Measurements from ENCODE around the gene ZNF436. TPM values are rescaled to one million over a fixed set of nuclear protein-coding genes. Genes with fewer than 3 reads are reported as not detected.

Gene ZNF436
- polyA plus RNA-seq, 1 donor from 2014 or later = 27.1 TPM

- H3F3A ChIP-seq (ENCODE audit: insufficient read depth, low read length, poor library complexity, severe bottlenecking) = no peaks in the 10 kb centered on the region
These were observed 26.7 kb upstream of the ZNF436 start for GRCh38 chr1:23396380-23396779.

GRCh38 chr1:23395849-23396248, 26.2 kb upstream of the ZNF436 start:
- Histone ChIP-seq H4K20me1 (ENCODE audit: insufficient read depth) (no peaks in the 10 kb centered on the region), H3K9ac (ENCODE audit: low read length) (no peak overlapping the region), H3K9me2 (ENCODE audit: insufficient read depth, low read length) (no peaks in the 10 kb centered on the region), H3K36me3 (ENCODE audit: insufficient read depth, low read length) (no peaks in the 10 kb centered on the region), H3K4me3 (ENCODE audit: low read length) (no peak overlapping the region), H3K27me3 (ENCODE audit: insufficient read depth, low read depth, low read length) (no peaks in the 10 kb centered on the region), H3K4me2 (ENCODE audit: low read length) (no peak overlapping the region), H2AFZ (ENCODE audit: low read depth, low read length) (no peak overlapping the region), H3K9me3 (ENCODE audit: low read length) (no peaks in the 10 kb centered on the region), H3K27ac (ENCODE audit: low read length) (no peak overlapping the region), H3K79me2 (replicated peaks; ENCODE audit: insufficient read depth, low read length) (no peaks in the 10 kb centered on the region), H3F3A (ENCODE audit: insufficient read depth, low read length, poor library complexity, severe bottlenecking) (no peaks in the 10 kb centered on the region)
- TF ChIP-seq EZH2 (IDR thresholded peaks at IDR 0.05; ENCODE audit: borderline replicate concordance, insufficient read depth, low read length, poor library complexity, severe bottlenecking) (no peak), CTCF (IDR thresholded peaks at IDR 0.05; ENCODE audit: poor library complexity, severe bottlenecking) (no peak), RAD21 (conservative IDR thresholded peaks at IDR 0.05) (no peak), POLR2AphosphoS5 (IDR thresholded peaks at IDR 0.05) (no peak), EP300 (conservative IDR thresholded peaks at IDR 0.05; ENCODE audit: poor library complexity, severe bottlenecking) (no peak), MXI1 (conservative IDR thresholded peaks at IDR 0.05; ENCODE audit: poor library complexity, severe bottlenecking) (no peak), REST (IDR thresholded peaks at IDR 0.05; ENCODE audit: borderline replicate concordance) (no peak), TAF1 (IDR thresholded peaks at IDR 0.05; ENCODE audit: low read depth) (no peak)

More at GRCh38 chr1:23396380-23396779, 26.7 kb upstream of the ZNF436 start:
- H3K4me2 ChIP-seq (ENCODE audit: low read length) = no peak overlapping the region
- H3K9ac ChIP-seq (ENCODE audit: low read length) = no peak overlapping the region
- H3K4me3 ChIP-seq (ENCODE audit: low read length) = no peak overlapping the region
- no peaks in the 10 kb centered on the region for H3K9me2 ChIP-seq (ENCODE audit: insufficient read depth, low read length)
- TF ChIP-seq RAD21 (conservative IDR thresholded peaks at IDR 0.05) (no peak), EZH2 (IDR thresholded peaks at IDR 0.05; ENCODE audit: borderline replicate concordance, insufficient read depth, low read length, poor library complexity, severe bottlenecking) (no peak), CTCF (IDR thresholded peaks at IDR 0.05; ENCODE audit: poor library complexity, severe bottlenecking) (no peak)
- H3K27me3 ChIP-seq (ENCODE audit: insufficient read depth, low read depth, low read length) = no peaks in the 10 kb centered on the region
- no peaks in the 10 kb centered on the region for H4K20me1 ChIP-seq (ENCODE audit: insufficient read depth)
- H3K9me3 ChIP-seq (ENCODE audit: low read length) = no peaks in the 10 kb centered on the region
- no peaks in the 10 kb centered on the region for H3K79me2 ChIP-seq (replicated peaks; ENCODE audit: insufficient read depth, low read length)
- no peak overlapping the region for H2AFZ ChIP-seq (ENCODE audit: low read depth, low read length)
- H3K27ac ChIP-seq (ENCODE audit: low read length) = no peak overlapping the region
- no peaks in the 10 kb centered on the region for H3K36me3 ChIP-seq (ENCODE audit: insufficient read depth, low read length)

Measured in neural cell (in vitro differentiated cells).